GM18909 (cell line): ENCODE measurements around the gene SCP2D1.

Experiments used
- ATAC-seq: cut with Tn5 transposase; IDR thresholded peaks from one replicate; pipeline ENCODE4 v1.9.1; 2021; ENCODE audit warnings: mild to moderate bottlenecking; ENCODE audit not compliant: unreplicated experiment, poor library complexity

The SCP2D1 gene

DNA sequence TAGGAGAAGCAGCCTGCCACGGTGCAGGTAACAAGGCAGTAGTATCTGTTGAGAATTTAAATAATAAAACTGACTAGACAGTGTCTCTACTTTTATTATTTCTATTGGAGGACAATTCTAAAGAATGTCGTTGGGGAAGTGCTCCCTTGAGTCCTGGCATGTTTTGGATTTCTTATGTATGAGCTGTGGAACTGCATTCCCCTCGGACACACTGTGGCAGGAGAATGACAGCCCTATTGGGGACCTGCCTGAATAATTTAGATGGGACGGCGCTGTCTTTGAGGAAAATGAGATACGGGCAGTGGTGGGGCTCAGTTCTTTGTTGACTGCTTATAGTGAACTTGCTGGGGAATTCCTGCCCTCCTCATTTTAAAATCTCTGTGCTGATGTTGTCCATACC lies 2.4 kb upstream of the SCP2D1 start:
- no peak for ATAC-seq

GRCh38 chr20:18811904-18812303 lies 1.7 kb upstream of the SCP2D1 start:
- ATAC-seq, result no peak

DNA sequence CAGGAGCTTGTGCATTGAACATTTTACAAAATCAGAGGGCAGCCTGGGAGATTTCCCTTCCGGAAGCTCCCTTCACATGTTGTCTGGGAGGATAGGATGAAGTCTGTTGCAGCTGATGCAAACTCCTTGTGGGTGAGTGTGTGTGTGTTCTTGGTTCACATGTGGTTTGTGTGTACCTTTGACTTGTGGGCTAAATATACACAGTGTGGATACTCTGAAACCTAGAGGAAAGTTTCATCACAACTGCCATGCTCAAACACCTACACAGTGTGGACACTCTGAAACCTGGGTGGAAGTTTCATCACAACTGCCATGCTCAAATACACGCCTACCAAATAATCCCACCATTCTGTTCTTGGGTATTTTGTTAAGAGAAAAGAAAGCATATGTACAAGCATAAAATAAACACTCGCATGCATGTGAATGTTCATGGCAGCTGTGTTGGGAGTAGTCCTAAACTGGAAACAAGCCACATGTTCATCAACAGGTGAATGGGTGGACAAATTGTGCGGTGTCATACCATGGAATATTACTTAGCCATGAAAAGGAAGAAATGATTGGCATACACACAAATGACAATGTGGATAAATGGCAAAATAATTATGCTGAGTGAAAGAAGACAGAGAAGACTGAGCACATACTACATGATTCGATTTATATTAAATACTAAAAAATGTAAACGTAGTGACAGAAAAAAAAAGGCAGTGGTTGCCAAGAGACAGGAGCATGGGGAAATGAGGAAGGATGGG lies 1.8 kb downstream of the SCP2D1 start:
- ATAC-seq, result no peak

DNA sequence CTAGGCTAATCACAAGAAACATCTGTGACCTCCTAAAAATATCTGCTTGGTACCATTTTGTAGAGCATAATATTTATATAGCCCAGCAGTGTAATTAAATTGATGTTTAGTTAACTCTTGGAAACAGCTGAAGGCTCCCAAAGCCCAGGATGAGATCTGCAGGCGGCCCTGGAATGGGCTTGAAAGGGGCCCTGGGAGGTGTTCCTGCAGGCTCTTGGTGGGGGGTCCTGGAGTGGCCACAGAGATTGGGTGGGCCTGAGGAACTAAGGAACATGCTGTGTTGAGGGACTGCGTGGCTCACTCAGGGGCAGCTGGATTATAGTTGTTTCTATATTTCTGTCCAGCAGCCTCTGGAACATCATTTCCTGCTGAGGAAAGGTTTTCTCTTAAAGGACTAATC lies 9.2 kb downstream of the SCP2D1 start:
- no peak for ATAC-seq

- ATAC-seq, result no peak
Observed at GRCh38 chr20:18831830-18832499, 18.4 kb downstream of the SCP2D1 start.

DNA sequence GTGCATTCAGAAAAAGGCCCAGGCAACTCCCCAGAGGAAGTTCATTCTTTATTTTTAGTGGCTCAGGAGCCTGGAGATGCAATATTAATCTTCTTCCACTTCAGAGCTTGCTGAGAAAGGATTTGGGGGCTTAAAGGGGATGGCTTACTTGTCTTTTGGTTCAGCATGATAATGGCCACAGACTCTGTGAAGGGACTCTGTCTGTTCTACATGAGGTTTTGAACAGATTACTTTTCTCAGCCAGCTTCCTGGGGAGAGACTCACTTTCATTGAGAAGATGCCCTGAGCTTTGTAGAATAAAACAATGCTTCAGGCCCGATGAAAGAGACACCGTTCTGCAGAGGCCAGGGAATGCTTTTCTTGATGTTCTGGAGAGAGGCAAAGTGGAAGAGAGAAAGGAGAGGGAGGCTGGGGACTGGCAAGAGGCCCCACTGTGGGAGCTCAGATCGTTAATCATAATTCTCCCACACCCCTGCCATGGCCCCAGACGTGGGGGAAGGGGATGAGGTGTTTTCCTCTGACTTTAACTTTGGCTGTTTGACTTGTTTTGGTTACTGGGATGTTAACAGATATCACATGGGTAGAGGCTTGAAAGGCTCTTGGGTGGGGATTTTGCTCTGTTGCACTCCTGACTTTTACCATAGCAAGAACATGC lies 19.1 kb downstream of the SCP2D1 start:
- ATAC-seq, result no peak

DNA sequence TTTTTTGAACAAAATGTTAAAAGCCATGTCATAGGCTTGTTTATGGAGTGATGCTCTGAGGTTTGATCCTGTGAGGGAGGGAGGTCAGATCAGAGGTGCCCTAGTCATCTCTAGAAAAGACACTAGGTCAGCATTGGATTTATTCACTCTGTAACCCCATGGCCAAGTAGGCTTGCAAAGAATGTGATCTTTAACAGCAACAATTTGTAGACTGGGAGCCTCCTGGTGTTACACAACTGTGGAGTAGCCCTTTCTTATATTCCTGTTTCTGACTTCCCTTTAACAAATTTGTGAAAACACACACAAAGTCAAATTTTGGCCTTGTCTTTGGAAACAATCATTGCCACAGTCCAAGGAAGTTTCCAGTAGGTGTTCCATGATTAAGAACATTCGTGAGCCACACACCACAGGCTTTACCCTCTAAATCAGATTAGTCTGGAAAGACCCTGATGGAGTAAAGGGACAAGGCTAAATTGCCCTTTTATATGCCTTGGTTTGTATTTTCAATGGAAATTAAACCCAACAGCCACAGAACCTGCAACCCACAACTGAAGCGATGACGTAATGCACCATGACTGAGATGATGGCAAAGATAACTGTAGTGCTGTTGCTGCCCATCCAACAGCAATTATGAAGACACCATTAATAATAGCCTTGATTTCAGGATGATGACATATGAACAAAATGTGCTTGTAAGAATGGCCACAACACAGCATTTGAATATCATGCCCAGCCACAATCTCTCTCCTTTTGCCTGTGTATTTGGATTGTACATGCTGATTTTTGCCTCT lies 22.1 kb downstream of the SCP2D1 start:
- no peak for ATAC-seq

DNA sequence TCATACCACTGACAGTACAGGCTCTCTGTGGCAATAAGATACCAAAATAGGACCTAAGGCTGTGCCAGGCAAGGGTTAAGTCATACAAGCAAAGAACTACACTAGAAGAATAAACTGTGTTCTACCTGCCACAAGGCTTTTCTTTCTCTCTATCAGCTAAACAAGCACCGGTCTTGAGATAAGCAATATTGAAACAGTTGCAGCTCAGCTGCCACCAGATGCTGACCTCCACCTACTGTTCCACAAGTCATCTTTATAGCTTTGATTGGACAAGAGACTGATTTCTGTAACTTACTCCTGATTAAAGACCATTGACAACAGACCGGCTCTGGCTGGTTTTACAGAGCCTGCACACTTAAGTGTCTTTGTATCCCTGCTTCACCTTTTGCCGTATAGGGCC lies 24.1 kb downstream of the SCP2D1 start:
- no peak for ATAC-seq

GRCh38 chr20:18839507-18840247 lies 26.1 kb downstream of the SCP2D1 start:
- ATAC-seq, result no peak

- no peak for ATAC-seq
Observed at GRCh38 chr20:18840248-18840645, 26.7 kb downstream of the SCP2D1 start.

DNA sequence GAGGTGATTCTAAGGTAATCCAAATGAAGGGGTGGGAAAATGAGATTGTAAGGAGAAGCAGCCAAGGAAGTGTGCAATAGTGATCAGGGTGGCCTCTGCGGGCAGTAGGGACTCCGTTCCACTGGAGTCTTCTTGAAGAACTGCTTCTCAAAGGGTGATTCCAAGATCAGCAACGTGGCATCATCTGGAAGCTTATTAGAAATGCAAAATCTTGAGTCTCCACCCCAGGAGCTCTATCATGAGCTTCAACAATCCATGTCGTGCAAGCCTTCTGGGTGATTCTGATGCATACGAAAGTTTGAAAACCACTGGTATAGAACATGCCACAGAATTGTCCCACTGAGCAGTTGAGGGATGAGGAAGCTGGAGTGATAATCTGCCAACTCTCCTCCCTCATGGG lies 31.4 kb downstream of the SCP2D1 start:
- no peak for ATAC-seq

- ATAC-seq, result no peak
Observed at GRCh38 chr20:18847226-18847755, 33.7 kb downstream of the SCP2D1 start.

- ATAC-seq, result no peak
Observed at GRCh38 chr20:18849131-18849530, 35.5 kb downstream of the SCP2D1 start.

GRCh38 chr20:18851629-18852028 lies 38.0 kb downstream of the SCP2D1 start:
- ATAC-seq, result no peak

- ATAC-seq, result no peak
Observed at GRCh38 chr20:18852318-18852717, 38.7 kb downstream of the SCP2D1 start.

- ATAC-seq, result no peak
Observed at GRCh38 chr20:18853216-18853615, 39.6 kb downstream of the SCP2D1 start.

GRCh38 chr20:18853946-18854646 lies 40.5 kb downstream of the SCP2D1 start:
- no peak for ATAC-seq

GRCh38 chr20:18855882-18856281 lies 42.3 kb downstream of the SCP2D1 start:
- ATAC-seq, result no peak

- no peak for ATAC-seq
Observed at GRCh38 chr20:18856873-18857272, 43.3 kb downstream of the SCP2D1 start.
